Liver (tissue), 9 donors: Measurements from ENCODE around the gene DLGAP4. TPM values are rescaled to one million over a fixed set of nuclear protein-coding genes. Genes with fewer than 3 reads are reported as not detected.

Experiments used
- DNase-seq: peaks from one replicate; pipeline ENCODE4 v3.0.0-alpha.2; 2017; ENCODE audit warnings: low spot score
- H3K27ac ChIP-seq, 2 donors: one replicate each; pipeline ENCODE4 v1.7.0; 2013; ENCODE audit warnings: inconsistent platforms in 2 of 2, low read length in 2 of 2, control low read depth in 1 of 2, low read depth in 1 of 2, mild to moderate bottlenecking in 1 of 2
- H3K27me3 ChIP-seq, 4 donors: one replicate each; pipeline versions ENCODE4 v1.6.1 to v1.7.0; 2013; ENCODE audit warnings: low read length in 3 of 4, inconsistent platforms in 1 of 4, mild to moderate bottlenecking in 1 of 4, moderate library complexity in 1 of 4; ENCODE audit not compliant: control insufficient read depth in 4 of 4, insufficient read depth in 4 of 4
- H3K36me3 ChIP-seq, 4 donors: one replicate each; pipeline versions ENCODE4 v1.6.1 to v1.7.0; 2013; ENCODE audit warnings: low read length in 3 of 4, mild to moderate bottlenecking in 3 of 4, low read depth in 1 of 4, moderate library complexity in 1 of 4; ENCODE audit not compliant: control insufficient read depth in 4 of 4, insufficient read depth in 3 of 4
- H3K4me1 ChIP-seq, 4 donors: one replicate each; pipeline versions ENCODE4 v1.6.1 to v1.7.0; 2013; ENCODE audit warnings: low read length in 3 of 4, mild to moderate bottlenecking in 3 of 4, moderate library complexity in 1 of 4; ENCODE audit not compliant: control insufficient read depth in 4 of 4, insufficient read depth in 4 of 4
- H3K4me3 ChIP-seq, 3 donors: one replicate each; pipeline versions ENCODE4 v1.6.1 to v1.7.0; 2013; ENCODE audit warnings: low read length in 3 of 3, control low read depth in 1 of 3, low read depth in 1 of 3, mild to moderate bottlenecking in 1 of 3
- H3K9ac ChIP-seq, 2 donors: one replicate each; pipeline ENCODE4 v1.7.0; 2013; ENCODE audit warnings: low read length in 2 of 2, mild to moderate bottlenecking in 2 of 2, moderate library complexity in 2 of 2, control low read depth in 1 of 2, low read depth in 1 of 2
- H3K9me3 ChIP-seq, 4 donors: one replicate each; pipeline versions ENCODE4 v1.6.1 to v1.7.0; 2013; ENCODE audit warnings: low read length in 3 of 4; ENCODE audit not compliant: control insufficient read depth in 4 of 4
- CTCF ChIP-seq: fragments of 150-350 bp; IDR thresholded peaks from 2 replicates; pipeline ENCODE4 v1.5.1; 2017; ENCODE audit warnings: improper control_type of control experiment, low read depth, low read length; ENCODE audit not compliant: missing input control
- EGR1 ChIP-seq, 2 donors: IDR thresholded peaks; 2 replicates each; pipeline ENCODE4 v1.6.1; 2016 to 2018; ENCODE audit warnings: antibody characterized with exemption in 2 of 2, low read depth in 2 of 2
- FOXA1 ChIP-seq: IDR thresholded peaks from 2 replicates; pipeline ENCODE4 v1.6.1; 2016; ENCODE audit warnings: antibody characterized with exemption
- GABPA ChIP-seq, 2 donors: IDR thresholded peaks in 1 of 2; conservative IDR thresholded peaks in 1 of 2; 2 replicates each; pipeline ENCODE4 v1.6.1; 2016; ENCODE audit warnings: antibody characterized with exemption in 2 of 2, mild to moderate bottlenecking in 1 of 2, moderate library complexity in 1 of 2
- MAX ChIP-seq: IDR thresholded peaks from 2 replicates; pipeline ENCODE4 v1.6.1; 2016; ENCODE audit warnings: antibody characterized with exemption
- RAD21 ChIP-seq, 2 donors: IDR thresholded peaks; 2 replicates each; pipeline ENCODE4 v1.6.1; 2016; ENCODE audit warnings: antibody characterized with exemption in 2 of 2, mild to moderate bottlenecking in 2 of 2
- RXRA ChIP-seq, 2 donors: IDR thresholded peaks; 2 replicates each; pipeline ENCODE4 v1.6.1; 2017 to 2018; ENCODE audit warnings: antibody characterized with exemption in 2 of 2, mild to moderate bottlenecking in 1 of 2
- WGBS: extraction: QIAGEN DNeasy Blood & Tissue Kit; methylation state at CpG from one replicate; pipeline ENCODE4 v1.1.7; 2013; 5-methylcytosine and 5-hydroxymethylcytosine counted together
- polyA plus RNA-seq, 2 donors: library from polyadenylated mRNA; stranded (reverse) in 1 of 2; unstranded in 1 of 2; fragments of 200-250 nt in 1 of 2; fragments of >200 nt in 1 of 2; fragmentation: Nextera tagmentation in 1 of 2; extraction: Ambion mirVana in 1 of 2; gene quantifications; one replicate each; pipeline versions ENCODE4 v1.2.1 to v1.2.3, GENCODE V29; 2013 to 2015
- total RNA-seq, 2 donors: library from RNA; depleted of rRNA; stranded (reverse); fragments of >200 nt; gene quantifications; one replicate each; pipeline ENCODE4 v1.2.3, GENCODE V29; 2014
- TF ChIP-seq, protein P1 (sequence below): IDR thresholded peaks from 2 replicates; pipeline ENCODE4 v1.6.1; 2016; ENCODE audit warnings: antibody characterized with exemption
- donor health status: healthy.
- donor health status: healthy.
- donor health status: healthy.
- donor health status: healthy.
- donor health status: healthy.

The DLGAP4 gene
- total and polyA plus RNA-seq, 4 donors = 2.9 to 18.7 (median 11.2) TPM

- Histone ChIP-seq H3K9me3 (no peaks in the 10 kb centered on the region), H3K9ac (no peak overlapping the region), H3K27ac (no peak overlapping the region), H3K4me1 (no peaks in the 10 kb centered on the region), H3K36me3 (no peaks in the 10 kb centered on the region), H3K4me3 (no peak overlapping the region), H3K27me3 (no peaks in the 10 kb centered on the region)
- TF ChIP-seq RXRA (IDR thresholded peaks at IDR 0.05) (no peak), CTCF (no peak)
- TF ChIP-seq, protein P1, sequence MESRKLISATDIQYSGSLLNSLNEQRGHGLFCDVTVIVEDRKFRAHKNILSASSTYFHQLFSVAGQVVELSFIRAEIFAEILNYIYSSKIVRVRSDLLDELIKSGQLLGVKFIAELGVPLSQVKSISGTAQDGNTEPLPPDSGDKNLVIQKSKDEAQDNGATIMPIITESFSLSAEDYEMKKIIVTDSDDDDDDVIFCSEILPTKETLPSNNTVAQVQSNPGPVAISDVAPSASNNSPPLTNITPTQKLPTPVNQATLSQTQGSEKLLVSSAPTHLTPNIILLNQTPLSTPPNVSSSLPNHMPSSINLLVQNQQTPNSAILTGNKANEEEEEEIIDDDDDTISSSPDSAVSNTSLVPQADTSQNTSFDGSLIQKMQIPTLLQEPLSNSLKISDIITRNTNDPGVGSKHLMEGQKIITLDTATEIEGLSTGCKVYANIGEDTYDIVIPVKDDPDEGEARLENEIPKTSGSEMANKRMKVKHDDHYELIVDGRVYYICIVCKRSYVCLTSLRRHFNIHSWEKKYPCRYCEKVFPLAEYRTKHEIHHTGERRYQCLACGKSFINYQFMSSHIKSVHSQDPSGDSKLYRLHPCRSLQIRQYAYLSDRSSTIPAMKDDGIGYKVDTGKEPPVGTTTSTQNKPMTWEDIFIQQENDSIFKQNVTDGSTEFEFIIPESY = no peak
- DNase-seq = no peak
- WGBS = 79% methylated on average over 2 of the region's 2 CpGs
These were observed 36.6 kb upstream of the DLGAP4 start for GRCh38 chr20:36269507-36269906.

DNA sequence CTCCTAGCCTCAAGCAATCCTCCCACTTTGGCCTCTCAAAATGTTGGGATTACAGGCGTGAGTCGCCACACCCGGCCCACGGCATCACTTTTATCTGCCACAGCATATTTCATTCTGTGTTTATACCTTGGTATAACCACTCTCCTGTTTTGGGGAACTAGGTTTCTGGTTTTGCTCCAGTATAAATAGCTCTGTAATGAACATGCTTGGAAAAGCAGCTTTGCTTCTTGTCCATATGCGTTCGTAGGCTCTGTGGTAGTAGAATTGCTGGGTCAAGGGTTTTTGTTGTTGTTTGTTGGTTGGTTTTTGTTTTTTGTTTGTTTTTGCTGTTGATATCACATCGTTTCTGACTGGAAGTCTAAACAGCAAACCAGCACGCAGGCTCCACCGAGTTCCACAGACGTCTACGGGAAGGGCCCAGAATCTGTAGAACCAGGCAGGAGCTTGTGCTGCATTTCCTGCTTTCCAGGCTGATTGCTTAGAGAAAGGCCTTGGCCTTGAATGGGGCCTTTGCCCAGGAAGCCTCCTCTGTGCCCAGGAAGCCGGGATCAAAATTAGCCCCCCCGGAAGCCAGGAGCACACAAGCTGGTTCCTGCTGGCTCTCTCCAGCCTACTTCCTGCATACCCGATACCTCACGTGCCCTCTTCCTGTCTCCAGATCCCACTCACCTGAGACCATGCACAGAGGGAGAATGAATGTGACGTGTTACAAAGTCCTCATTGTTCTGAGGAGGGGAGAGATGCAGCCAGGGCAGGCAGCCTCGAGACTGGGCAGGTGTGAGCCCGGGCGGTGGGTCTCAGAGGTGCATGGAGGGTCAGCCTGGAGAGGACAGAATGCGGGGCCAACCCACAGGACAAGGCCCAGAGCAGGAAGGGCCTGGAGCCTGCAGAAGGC lies 35.1 kb upstream of the DLGAP4 start:
- WGBS = 84% methylated on average over 20 of the region's 20 CpGs

GRCh38 chr20:36271639-36272546 lies 34.2 kb upstream of the DLGAP4 start:
- no peaks in the 10 kb centered on the region for H3K9me3 ChIP-seq
- TF ChIP-seq FOXA1 (no peak), MAX (no peak), EGR1 (IDR thresholded peaks at IDR 0.05; ENCODE audit: low read depth in 2 of 2) (no peak)
- H3K27ac ChIP-seq = no peak overlapping the region
- H3K36me3 ChIP-seq = no peaks in the 10 kb centered on the region
- no peak overlapping the region for H3K9ac ChIP-seq
- 92% methylated on average over 21 of the region's 21 CpGs for WGBS
- no peak overlapping the region for H3K4me3 ChIP-seq
- no peaks in the 10 kb centered on the region for H3K27me3 ChIP-seq
- H3K4me1 ChIP-seq = no peaks in the 10 kb centered on the region
- no peak for DNase-seq

More for the DNA sequence above, 35.1 kb upstream of the DLGAP4 start:
- Histone ChIP-seq H3K9me3 (no peaks in the 10 kb centered on the region), H3K9ac (no peak overlapping the region), H3K4me3 (no peak overlapping the region), H3K36me3 (no peaks in the 10 kb centered on the region), H3K27me3 (no peaks in the 10 kb centered on the region), H3K27ac (no peak overlapping the region), H3K4me1 (no peaks in the 10 kb centered on the region)
- no peak for TF ChIP-seq RAD21 (IDR thresholded peaks at IDR 0.05)
- no peak for TF ChIP-seq MAX
- TF ChIP-seq GABPA (IDR thresholded peaks at IDR 0.05 in 1 of 2, conservative IDR thresholded peaks at IDR 0.05 in 1 of 2) = no peak
- no peak for DNase-seq
